HG02870 (cell line): ENCODE measurements around the gene GRIK3.
"Not testable (repeated sequence)": the region's sequence is repeated elsewhere in the genome, so short reads cannot be mapped to it uniquely, and the experiment has no call there.

ENCODE experiments used
- ATAC-seq: cut with Tn5 transposase; IDR thresholded peaks from one replicate; pipeline ENCODE4 v1.9.1; 2021; ENCODE audit warnings: mild to moderate bottlenecking, moderate library complexity; ENCODE audit not compliant: unreplicated experiment

Gene GRIK3

GRCh38 chr1:36772647-36773495, 261.4 kb downstream of the GRIK3 start:
- no peak for ATAC-seq

GRCh38 chr1:36771660-36772284, 262.5 kb downstream of the GRIK3 start:
- no peak for ATAC-seq

- ATAC-seq = no peak
Observed at GRCh38 chr1:36771240-36771639, 263.1 kb downstream of the GRIK3 start.

- no peak for ATAC-seq
Observed at GRCh38 chr1:36769886-36770830, 264.2 kb downstream of the GRIK3 start.

- no peak for ATAC-seq
Observed at GRCh38 chr1:36768486-36769178, 265.7 kb downstream of the GRIK3 start.

GRCh38 chr1:36767429-36767828, 266.9 kb downstream of the GRIK3 start:
- ATAC-seq = not testable (repeated sequence)

- no peak for ATAC-seq
Observed at GRCh38 chr1:36766481-36766880, 267.8 kb downstream of the GRIK3 start.

- no peak for ATAC-seq
Observed at GRCh38 chr1:36765785-36766300, 268.5 kb downstream of the GRIK3 start.

GRCh38 chr1:36764798-36765197, 269.5 kb downstream of the GRIK3 start:
- ATAC-seq = no peak

GRCh38 chr1:36763771-36764170, 270.5 kb downstream of the GRIK3 start:
- ATAC-seq = no peak

- no peak for ATAC-seq
Observed at GRCh38 chr1:36762174-36762573, 272.1 kb downstream of the GRIK3 start.

GRCh38 chr1:36761113-36761512, 273.2 kb downstream of the GRIK3 start:
- ATAC-seq = no peak

- no peak for ATAC-seq
Observed at GRCh38 chr1:36760081-36760480, 274.2 kb downstream of the GRIK3 start.

GRCh38 chr1:36759355-36759754, 275.0 kb downstream of the GRIK3 start:
- ATAC-seq = no peak

GRCh38 chr1:36755303-36756230, 278.7 kb downstream of the GRIK3 start:
- ATAC-seq = no peak

GRCh38 chr1:36754366-36754765, 279.9 kb downstream of the GRIK3 start:
- ATAC-seq = no peak

- no peak for ATAC-seq
Observed at GRCh38 chr1:36753451-36753850, 280.9 kb downstream of the GRIK3 start.

GRCh38 chr1:36752891-36753361, 281.4 kb downstream of the GRIK3 start:
- no peak for ATAC-seq

GRCh38 chr1:36752431-36752830, 281.9 kb downstream of the GRIK3 start:
- no peak for ATAC-seq
